A549 (cell line): ENCODE data around the gene DUSP9. TPM values are rescaled to one million over a fixed set of nuclear protein-coding genes. Genes with fewer than 3 reads are reported as not detected.

Experiments
- ATAC-seq, 2 experiments: fragments of 200-7000 bp in 1 of 2; fragments of >200 bp in 1 of 2; cut with Nextera tagmentation in 1 of 2; cut with Tn5 transposase in 1 of 2; 3 replicates each; pipeline versions ENCODE4 v1.8.0 to v1.9.1; 2018 to 2020; ENCODE audit warnings: mild to moderate bottlenecking in 1 of 2, moderate library complexity in 1 of 2
- CTCF ChIA-PET: fragments of 300-600 bp; sonication (Branson Sonifier 250); formaldehyde crosslinking; extraction: SDS; loops from one replicate; lab custom pipeline; 2021; ENCODE audit warnings: antibody characterized with exemption, inconsistent platforms; lab: Yijun Ruan, JAX
- POLR2A ChIA-PET: fragments of 350-600 bp; formaldehyde crosslinking; extraction: SDS; loops from one replicate; lab custom pipeline; 2021; ENCODE audit warnings: antibody characterized with exemption, inconsistent platforms; lab: Yijun Ruan, JAX
- DNase-seq, 2 experiments: peaks; one replicate each; pipeline versions ENCODE4 v3.0.0 to v3.0.0-alpha.2; 2011 to 2016; ENCODE audit warnings: low read depth in 1 of 2, low spot score in 1 of 2
- FAIRE-seq: peaks from 2 replicates; lab custom pipeline; 2011; peaks lifted over from hg19 to GRCh38; lab: Jason Lieb, UNC
- H3K27ac ChIP-seq, 2 experiments: fragments of >200 bp; sonication (Bioruptor Twin); formaldehyde crosslinking; 3 replicates each; pipeline ENCODE4 v1.5.1; 2016 to 2017
- H3K4me1 ChIP-seq: fragments of >200 bp; sonication (Bioruptor Twin); formaldehyde crosslinking; 3 replicates; pipeline ENCODE4 v1.6.1; 2016
- H3K4me2 ChIP-seq: fragments of >200 bp; sonication (Bioruptor Twin); formaldehyde crosslinking; 3 replicates; pipeline ENCODE4 v1.6.1; 2016
- H3K4me3 ChIP-seq: fragments of >200 bp; sonication (Bioruptor Twin); formaldehyde crosslinking; 3 replicates; pipeline ENCODE4 v1.5.1; 2016
- H3K9me3 ChIP-seq: fragments of >200 bp; sonication (Bioruptor Twin); formaldehyde crosslinking; 3 replicates; pipeline ENCODE4 v1.6.1; 2016
- CBX8 ChIP-seq: fragments of 200-600 bp; sonication (generic); IDR thresholded peaks from 2 replicates; pipeline ENCODE4 v1.6.1; 2016
- CHD4 ChIP-seq: fragments of 200-600 bp; sonication (generic); IDR thresholded peaks from 2 replicates; pipeline ENCODE4 v1.6.1; 2016; ENCODE audit warnings: antibody characterized with exemption, mild to moderate bottlenecking, borderline replicate concordance
- CTCF ChIP-seq: fragments of >200 bp; sonication (Bioruptor Twin); formaldehyde crosslinking; IDR thresholded peaks from 3 replicates; pipeline ENCODE4 v1.5.1; 2016
- EHF ChIP-seq: fragments of 250-450 bp; sonication (Bioruptor Pico); IDR thresholded peaks from 2 replicates; pipeline ENCODE4 v1.5.0; 2020; ENCODE audit warnings: mild to moderate bottlenecking
- FOSL2 ChIP-seq, 2 experiments: fragments of 450-650 bp in 1 of 2; fragments of >200 bp in 1 of 2; sonication (Bioruptor Twin) in 1 of 2; formaldehyde crosslinking; IDR thresholded peaks; 2 replicates each; pipeline versions ENCODE4 v1.5.0 to v1.6.1; 2016 to 2020; ENCODE audit warnings: mild to moderate bottlenecking in 1 of 2, moderate library complexity in 1 of 2
- FOXS1 ChIP-seq: fragments of 250-450 bp; sonication (Bioruptor Pico); IDR thresholded peaks from 2 replicates; pipeline ENCODE4 v1.5.0; 2020; ENCODE audit warnings: mild to moderate bottlenecking, moderate library complexity
- HES2 ChIP-seq: fragments of >200 bp; sonication (Bioruptor Twin); formaldehyde crosslinking; IDR thresholded peaks from 2 replicates; pipeline ENCODE4 v1.6.1; 2016
- HOXA7 ChIP-seq: fragments of 250-450 bp; sonication (Bioruptor Pico); IDR thresholded peaks from 2 replicates; pipeline ENCODE4 v1.5.0; 2020; ENCODE audit warnings: mild to moderate bottlenecking, moderate library complexity
- HOXB13 ChIP-seq: fragments of 250-450 bp; sonication (Bioruptor Pico); IDR thresholded peaks from 2 replicates; pipeline ENCODE4 v1.5.0; 2020; ENCODE audit warnings: low read depth, mild to moderate bottlenecking, moderate library complexity
- JUN ChIP-seq, 2 experiments: fragments of >200 bp; sonication (Bioruptor Twin); formaldehyde crosslinking; IDR thresholded peaks; 2 replicates in 1 of 2; 3 replicates in 1 of 2; pipeline ENCODE4 v1.6.1; 2016 to 2017
- KDM1A ChIP-seq: fragments of 200-600 bp; sonication (generic); IDR thresholded peaks from 2 replicates; pipeline ENCODE4 v1.6.1; 2016; ENCODE audit warnings: low read depth, mild to moderate bottlenecking
- MAFK ChIP-seq: fragments of 450-650 bp; IDR thresholded peaks from 2 replicates; pipeline ENCODE4 v1.6.1; 2014; ENCODE audit not compliant: partially characterized antibody
- NFE2L2 ChIP-seq: fragments of 150-350 bp; conservative IDR thresholded peaks from 2 replicates; pipeline ENCODE4 v1.6.1; 2014; ENCODE audit warnings: low read length
- PHF8 ChIP-seq: fragments of 200-600 bp; sonication (generic); IDR thresholded peaks from 2 replicates; pipeline ENCODE4 v1.6.1; 2016; ENCODE audit warnings: low read depth, mild to moderate bottlenecking, antibody characterized with exemption, moderate library complexity, borderline replicate concordance
- POLR2A ChIP-seq: IDR thresholded peaks from 2 replicates; pipeline ENCODE4 v1.6.1; 2012; ENCODE audit warnings: mild to moderate bottlenecking, low read length
- RARB ChIP-seq: fragments of 250-450 bp; sonication (Bioruptor Pico); IDR thresholded peaks from 2 replicates; pipeline ENCODE4 v1.8.0; 2021; ENCODE audit warnings: mild to moderate bottlenecking, moderate library complexity
- RFX5 ChIP-seq: fragments of 450-650 bp; IDR thresholded peaks from 2 replicates; pipeline ENCODE4 v1.7.1; 2014; ENCODE audit warnings: antibody characterized with exemption, mild to moderate bottlenecking, moderate library complexity
- RNF2 ChIP-seq: fragments of 200-600 bp; sonication (generic); IDR thresholded peaks from 2 replicates; pipeline ENCODE4 v1.6.1; 2016; ENCODE audit warnings: low read depth, mild to moderate bottlenecking, antibody characterized with exemption, moderate library complexity, borderline replicate concordance
- TFCP2L1 ChIP-seq: fragments of 250-450 bp; sonication (Bioruptor Pico); IDR thresholded peaks from 2 replicates; pipeline ENCODE4 v1.5.0; 2021; ENCODE audit warnings: mild to moderate bottlenecking
- ZC3H11A ChIP-seq: fragments of 450-650 bp; IDR thresholded peaks from 2 replicates; pipeline ENCODE4 v1.6.1; 2014; ENCODE audit warnings: antibody characterized with exemption, mild to moderate bottlenecking
- WGBS: methylation state at CpG from one replicate; pipeline ENCODE4 v1.1.6; 2017; ENCODE audit errors: missing lambda C conversion rate; 5-methylcytosine and 5-hydroxymethylcytosine counted together
- polyA plus RNA-seq, 4 experiments: library from polyadenylated mRNA; depleted of rRNA in 3 of 4; stranded (reverse); fragments of >200 nt; fragmentation: RNase III in 1 of 4; extraction: RNeasy Plus Mini Kit Qiagen cat#74134 plus additional on column Dnase treatment in 1 of 4; gene quantifications; 2 replicates in 3 of 4; 3 replicates in 1 of 4; pipeline ENCODE4 v1.2.3, GENCODE V29; 2011 to 2017
- TF ChIP-seq, protein P1 (sequence below): IDR thresholded peaks from 2 replicates; pipeline ENCODE4 v1.6.1; 2012

Gene DUSP9
- polyA plus RNA-seq, 2 of the 4 experiments (the other 2 are of a cell fraction): 0.75 to 1.6 TPM

DNA sequence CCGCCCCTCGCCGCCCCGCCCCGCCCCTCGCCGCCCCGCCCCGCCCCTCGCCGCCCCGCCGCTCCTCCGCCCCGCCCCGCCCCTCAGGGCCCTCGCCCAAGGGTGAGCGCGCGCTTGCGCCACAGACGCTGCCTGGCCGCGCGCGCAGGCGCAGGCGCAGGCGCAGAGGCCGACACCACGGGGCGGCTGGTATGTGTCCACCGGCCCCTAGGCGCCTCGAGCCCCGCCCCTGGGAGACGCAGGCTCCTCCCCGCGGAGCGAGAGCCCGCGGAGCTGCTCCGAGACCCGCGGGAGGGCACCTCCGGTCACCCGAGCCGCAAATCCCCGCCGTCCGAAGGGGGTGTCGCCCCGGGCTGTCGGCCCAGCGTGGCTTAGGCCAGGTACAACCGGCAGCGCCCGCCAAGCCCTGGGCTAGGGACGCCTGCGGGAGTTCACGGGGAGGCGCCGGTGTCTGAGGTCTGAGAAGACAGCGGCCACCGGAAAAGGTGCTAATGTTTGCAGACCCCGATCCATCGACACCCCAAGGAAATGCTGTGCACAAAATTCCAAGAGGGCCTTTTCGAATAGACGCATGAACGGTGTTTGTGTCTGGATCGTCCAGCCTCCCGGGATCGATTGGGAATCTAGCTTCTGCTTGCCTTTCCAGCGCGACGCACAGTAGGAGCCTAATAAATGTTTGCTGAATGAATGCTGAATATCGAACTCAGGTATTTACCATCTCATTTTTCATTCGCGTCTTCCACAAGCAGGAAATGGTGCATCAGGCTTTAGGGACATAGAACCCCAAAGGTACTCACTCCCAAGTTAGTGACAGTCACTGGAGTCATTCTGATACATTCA, 47.6 kb upstream of the DUSP9 start:
- TF ChIP-seq PHF8 (peak; percentile 23; the same call in 1 of the 2 replicates), CBX8 (no peak), RFX5 (no peak), POLR2A (peak; percentile 52), EHF (CRISPR knock-in tag) (no peak), TFCP2L1 (CRISPR knock-in tag) (no peak), JUN (IDR thresholded peaks at IDR 0.05) (0 out of 5 replicates have a peak, but pooled peaks of 1 of the 2 experiments have one; percentile 1)
- DNase-seq: peak; percentile 77 to 90
- POLR2A ChIA-PET: interaction anchor here (0.7 kb wide), 1 partner anchor 10 kb away, joined by 4 read pairs; no protein-coding TSS in a partner anchor
- Histone ChIP-seq H3K9me3 (no peaks in the 10 kb centered on the region), H3K4me2 (peak overlapping the region; percentile 74), H3K27ac (peak overlapping the region; percentile 81 to 94), H3K4me3 (peak overlapping the region; percentile 82), H3K4me1 (peaks cover 17% of the 10 kb centered on the region; the same call in 2 of the 3 replicates)
- FAIRE-seq: peak; percentile 81
- ATAC-seq: peak; percentile 81 to 95
- 3% methylated on average over 20 of the region's 79 CpGs for WGBS
- CTCF ChIA-PET: interaction anchor here (0.8 to 3.1 kb wide), 9 partner anchors 9 to 109 kb away, joined by 3 to 45 read pairs (median 4); no protein-coding TSS in a partner anchor

GRCh38 chrX:153600032-153600373, 47.0 kb upstream of the DUSP9 start:
- peak overlapping the region; percentile 81 to 94; a peak in 5 of 6 replicates for H3K27ac ChIP-seq
- FAIRE-seq: no peak
- H3K9me3 ChIP-seq: no peaks in the 10 kb centered on the region
- CTCF ChIA-PET: interaction anchor here (0.7 to 3.1 kb wide), 11 partner anchors 8 to 109 kb away, joined by 3 to 45 read pairs (median 4); no protein-coding TSS in a partner anchor
- peak overlapping the region; percentile 82 for H3K4me3 ChIP-seq
- peak overlapping the region; percentile 74 for H3K4me2 ChIP-seq
- POLR2A ChIA-PET: no interaction called here
- peak in 1 of 2 experiments; percentile 13 for DNase-seq
- H3K4me1 ChIP-seq: peaks cover 17% of the 10 kb centered on the region; the same call in 2 of the 3 replicates
- TF ChIP-seq MAFK (peak; percentile 23), HES2 (no peak)
- ATAC-seq: peak in 1 of 2 experiments; percentile 41; a peak in 3 of 6 replicates
- WGBS: 22% methylated on average over 2 of the region's 2 CpGs

- CTCF ChIA-PET: interaction anchor here (0.9 to 3.1 kb wide), 7 partner anchors 9 to 66 kb away, joined by 3 to 45 read pairs (median 5); no protein-coding TSS in a partner anchor
- POLR2A ChIA-PET: no interaction called here
- 96% methylated on average over 4 of the region's 7 CpGs for WGBS
- no peaks in the 10 kb centered on the region for H3K9me3 ChIP-seq
- H3K4me3 ChIP-seq: no peak overlapping the region
- DNase-seq (no peak), FAIRE-seq (no peak), ATAC-seq (no peak)
- peaks cover 17% of the 10 kb centered on the region; the same call in 2 of the 3 replicates for H3K4me1 ChIP-seq
- no peak for TF ChIP-seq FOSL2 (IDR thresholded peaks at IDR 0.05)
- TF ChIP-seq FOSL2 (CRISPR knock-in tag; IDR thresholded peaks at IDR 0.05): no peak
- no peak for TF ChIP-seq ZC3H11A
- no peak for TF ChIP-seq CHD4
- TF ChIP-seq FOXS1 (CRISPR knock-in tag): no peak
- TF ChIP-seq RNF2: no peak
- TF ChIP-seq RARB: no peak
- no peak for TF ChIP-seq HOXB13 (CRISPR knock-in tag)
- TF ChIP-seq JUN (IDR thresholded peaks at IDR 0.05): no peak
- no peak for TF ChIP-seq CTCF
- no peak for TF ChIP-seq PHF8
- no peak for TF ChIP-seq HOXA7 (CRISPR knock-in tag)
- no peak for TF ChIP-seq KDM1A
- TF ChIP-seq, protein P1, sequence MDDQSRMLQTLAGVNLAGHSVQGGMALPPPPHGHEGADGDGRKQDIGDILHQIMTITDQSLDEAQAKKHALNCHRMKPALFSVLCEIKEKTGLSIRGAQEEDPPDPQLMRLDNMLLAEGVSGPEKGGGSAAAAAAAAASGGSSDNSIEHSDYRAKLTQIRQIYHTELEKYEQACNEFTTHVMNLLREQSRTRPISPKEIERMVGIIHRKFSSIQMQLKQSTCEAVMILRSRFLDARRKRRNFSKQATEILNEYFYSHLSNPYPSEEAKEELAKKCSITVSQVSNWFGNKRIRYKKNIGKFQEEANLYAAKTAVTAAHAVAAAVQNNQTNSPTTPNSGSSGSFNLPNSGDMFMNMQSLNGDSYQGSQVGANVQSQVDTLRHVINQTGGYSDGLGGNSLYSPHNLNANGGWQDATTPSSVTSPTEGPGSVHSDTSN: no peak
- TF ChIP-seq NFE2L2: no peak
- H3K27ac ChIP-seq: no peak overlapping the region
- H3K4me2 ChIP-seq: no peak overlapping the region
Observed at GRCh38 chrX:153600921-153601320, 46.1 kb upstream of the DUSP9 start.
